HCT116 (cell line): Measurements from ENCODE around the gene SHANK2. TPM values are rescaled to one million over a fixed set of nuclear protein-coding genes. Genes with fewer than 3 reads are reported as not detected.

Experiments
- ATAC-seq: fragments of 200-7000 bp; cut with Tn5 transposase; 2 replicates; pipeline ENCODE4 v1.9.1; 2020; ENCODE audit warnings: mild to moderate bottlenecking, moderate library complexity
- BruUV-seq: library from RNA; stranded (reverse); fragments of 400-500 nt; replicated peaks from 2 replicates; lab custom pipeline; 2021; lab: Mats Ljungman, UMichigan
- CTCF ChIA-PET: fragments of 300-600 bp; sonication (Branson Sonifier 250); formaldehyde crosslinking; loops from one replicate; lab custom pipeline; 2021; ENCODE audit warnings: antibody characterized with exemption; lab: Charles Lee
- POLR2A ChIA-PET: fragments of 300-600, 350-600 bp; sonication (Branson Sonifier 250); formaldehyde crosslinking; loops from one replicate; lab custom pipeline; 2021; ENCODE audit warnings: antibody characterized with exemption; lab: Charles Lee
- RAD21 ChIA-PET, 2 experiments: fragments of 300-600 bp; sonication (Branson Sonifier 250); formaldehyde crosslinking; loops; one replicate each; lab custom pipeline; 2023; ENCODE audit warnings: low total read pairs in 2 of 2; ENCODE audit not compliant: uncharacterized antibody in 2 of 2, unreplicated experiment in 2 of 2, low non-redundant PET in 1 of 2; lab: Charles Lee
- DNase-seq: peaks from one replicate; pipeline ENCODE4 v3.0.0-alpha.2; 2010; ENCODE audit warnings: low read depth, low spot score
- H2AFZ ChIP-seq: fragments of 200-600 bp; shearing (Covaris generic), sonication (generic); 2 replicates; pipeline ENCODE4 v1.6.1; 2017; ENCODE audit warnings: low read depth, mixed run types, mixed read lengths, antibody characterized with exemption, low read length; ENCODE audit not compliant: poor library complexity, severe bottlenecking
- H3K27ac ChIP-seq: 2 replicates; pipeline ENCODE4 v1.5.1; 2012; ENCODE audit warnings: low read depth, low read length
- H3K27me3 ChIP-seq: fragments of 200-600 bp; sonication (generic); 2 replicates; pipeline ENCODE4 v1.6.1; 2016; ENCODE audit warnings: mixed run types, low read length, mixed read lengths; ENCODE audit not compliant: insufficient read depth
- H3K36me3 ChIP-seq, 2 experiments: fragments of 200-500 bp in 1 of 2; fragments of 200-600 bp in 1 of 2; sonication (Bioruptor generic) in 1 of 2; sonication (generic) in 1 of 2; 2 replicates each; pipeline versions ENCODE4 v1.5.1 to v1.6.1; 2014 to 2016; ENCODE audit warnings: low read length in 2 of 2, inconsistent platforms in 1 of 2, mixed read lengths in 1 of 2, mixed run types in 1 of 2; ENCODE audit not compliant: insufficient read depth in 2 of 2, control insufficient read depth in 1 of 2
- H3K4me1 ChIP-seq, 2 experiments: fragments of 200-600 bp in 1 of 2; sonication (generic) in 1 of 2; 2 replicates each; pipeline versions ENCODE4 v1.5.1 to v1.6.1; 2012 to 2017; ENCODE audit warnings: low read length in 2 of 2, inconsistent platforms in 1 of 2, mild to moderate bottlenecking in 1 of 2, mixed read lengths in 1 of 2, mixed run types in 1 of 2, moderate library complexity in 1 of 2; ENCODE audit not compliant: insufficient read depth in 2 of 2, control insufficient read depth in 1 of 2
- H3K4me2 ChIP-seq: fragments of 200-600 bp; sonication (generic); 2 replicates; pipeline ENCODE4 v1.6.1; 2017; ENCODE audit warnings: mixed run types, low read length, mixed read lengths
- H3K4me3 ChIP-seq, 2 experiments: fragments of 200-600 bp in 1 of 2; sonication (generic) in 1 of 2; replicated peaks in 1 of 2; 2 replicates each; pipeline ENCODE4 v1.5.1; 2011 to 2016; ENCODE audit warnings: low read length in 2 of 2, control low read depth in 1 of 2, low read depth in 1 of 2, mild to moderate bottlenecking in 1 of 2, mixed read lengths in 1 of 2, mixed run types in 1 of 2
- H3K79me2 ChIP-seq: fragments of 200-600 bp; sonication (generic); 2 replicates; pipeline ENCODE4 v1.6.1; 2017; ENCODE audit warnings: mild to moderate bottlenecking, mixed run types, low read length, moderate library complexity, mixed read lengths; ENCODE audit not compliant: insufficient read depth
- H3K9ac ChIP-seq: fragments of 200-600 bp; sonication (generic); 2 replicates; pipeline ENCODE4 v1.6.1; 2016; ENCODE audit warnings: low read length, mixed read lengths
- H3K9me2 ChIP-seq: fragments of 200-600 bp; sonication (generic), shearing (Covaris generic); 2 replicates; pipeline ENCODE4 v1.6.1; 2017; ENCODE audit warnings: mixed run types, mild to moderate bottlenecking, moderate library complexity; ENCODE audit not compliant: insufficient read depth
- H3K9me3 ChIP-seq, 2 experiments: fragments of 200-500 bp in 1 of 2; fragments of 200-600 bp in 1 of 2; sonication (Bioruptor generic) in 1 of 2; sonication (generic) in 1 of 2; 2 replicates each; pipeline ENCODE4 v1.6.1; 2014 to 2017; ENCODE audit warnings: low read length in 2 of 2, mixed read lengths in 2 of 2, inconsistent platforms in 1 of 2, low read depth in 1 of 2, mild to moderate bottlenecking in 1 of 2, mixed run types in 1 of 2, moderate library complexity in 1 of 2; ENCODE audit not compliant: control insufficient read depth in 1 of 2, insufficient read depth in 1 of 2
- H4K20me1 ChIP-seq: fragments of 200-600 bp; sonication (generic), shearing (Covaris generic); 2 replicates; pipeline ENCODE4 v1.6.1; 2017; ENCODE audit warnings: mixed run types, mild to moderate bottlenecking, moderate library complexity; ENCODE audit not compliant: insufficient read depth
- CBX3 ChIP-seq: IDR thresholded peaks from 2 replicates; pipeline ENCODE4 v1.6.1; 2012; ENCODE audit warnings: low read depth
- FOSL1 ChIP-seq: IDR thresholded peaks from 2 replicates; pipeline ENCODE4 v1.6.1; 2012; ENCODE audit warnings: low read depth
- intact Hi-C: fragments of 100-400 bp; cut with micrococcal nuclease; formaldehyde crosslinking; loops from 2 replicates; pipeline ENCODE4 v1.10.0; 2022
- total RNA-seq: library from RNA; stranded (reverse); gene quantifications from one replicate; pipeline ENCODE4 v1.2.1, GENCODE V29; 2021; ENCODE audit not compliant: unreplicated experiment

Gene SHANK2
- total RNA-seq, 1 experiment from 2014 or later, result 16.9 TPM

GRCh38 chr11:71248251-71248570, 4.2 kb downstream of the SHANK2 start:
- TF ChIP-seq FOSL1, result no peak
- no peak for TF ChIP-seq CBX3
- Histone ChIP-seq H2AFZ (no peak overlapping the region), H3K9me3 (no peaks in the 10 kb centered on the region), H3K9ac (no peak overlapping the region), H3K9me2 (no peaks in the 10 kb centered on the region), H3K36me3 (no peaks in the 10 kb centered on the region), H3K27ac (no peak overlapping the region), H3K4me2 (no peak overlapping the region), H3K4me1 (peaks cover 2 to 9% of the 10 kb centered on the region in 2 experiments), H4K20me1 (no peaks in the 10 kb centered on the region), H3K4me3 (no peak overlapping the region), H3K27me3 (no peaks in the 10 kb centered on the region), H3K79me2 (peaks cover 4% of the 10 kb centered on the region; the same call in 1 of the 2 replicates)
- DNase-seq, result no peak
- ATAC-seq, result no peak
- BruUV-seq, result no TSS peak
- RAD21 ChIA-PET, result no interaction called here
- intact Hi-C loops, result no loop called here
- CTCF ChIA-PET, result no interaction called here
- POLR2A ChIA-PET, result no interaction called here

DNA sequence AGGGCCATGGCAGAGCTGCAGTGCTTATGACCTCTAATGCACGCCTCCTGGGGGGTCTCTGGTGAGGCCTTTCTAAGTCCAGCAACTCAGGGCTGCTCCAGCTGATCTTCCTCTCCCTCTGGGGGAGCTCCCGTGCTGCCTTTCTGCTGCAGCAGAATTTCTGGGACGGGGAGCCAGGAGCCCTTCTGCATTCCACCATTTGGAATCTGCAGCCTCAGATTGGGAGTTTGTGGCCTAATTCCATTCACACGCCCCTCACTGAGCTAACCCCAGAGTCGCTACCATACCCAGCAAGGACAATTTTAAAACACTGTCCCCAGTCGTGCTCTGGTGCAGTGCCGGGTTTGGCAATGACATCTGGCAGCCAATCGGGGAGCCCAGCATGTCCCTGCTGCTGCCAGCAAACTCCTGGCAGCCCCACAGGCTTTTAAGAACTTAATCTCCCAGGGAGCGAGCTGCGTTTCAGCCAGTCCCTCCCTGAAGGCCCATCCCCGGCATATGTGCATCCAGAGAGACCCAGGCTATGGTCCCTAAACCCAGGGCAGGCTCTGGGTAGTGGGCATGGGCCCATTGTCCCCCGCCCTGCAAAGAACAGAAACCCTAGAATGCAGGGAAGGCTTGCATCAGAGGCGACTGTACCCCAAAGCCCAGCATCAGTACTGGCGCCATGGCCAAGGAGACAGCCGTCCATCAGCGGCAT, 4.7 kb downstream of the SHANK2 start:
- ChIA-PET POLR2A (no interaction called here), CTCF (no interaction called here), RAD21 (no interaction called here)
- Histone ChIP-seq H3K9me3 (no peaks in the 10 kb centered on the region), H2AFZ (no peak overlapping the region), H3K79me2 (peaks cover 4% of the 10 kb centered on the region; the same call in 1 of the 2 replicates), H3K4me1 (peaks cover 2 to 5% of the 10 kb centered on the region in 2 experiments; a peak in 2 of 4 replicates), H3K9me2 (no peaks in the 10 kb centered on the region), H3K27ac (no peak overlapping the region), H3K4me3 (no peak overlapping the region), H3K9ac (no peak overlapping the region), H4K20me1 (no peaks in the 10 kb centered on the region), H3K4me2 (no peak overlapping the region), H3K36me3 (no peaks in the 10 kb centered on the region), H3K27me3 (no peaks in the 10 kb centered on the region)
- no peak for TF ChIP-seq CBX3
- intact Hi-C loops, result no loop called here
- BruUV-seq, result no TSS peak
- no peak for DNase-seq
- no peak for ATAC-seq
